ENCODE data around the gene GPR37L1.

GRCh38 chr1:202133496-202133895, 10.8 kb downstream of the GPR37L1 start:
- TF ChIP-seq CTCF (IDR thresholded peaks at IDR 0.05) (no peak), POLR2A (IDR thresholded peaks at IDR 0.05) (no peak)

Measured in esophagus squamous epithelium (tissue), 4 donors.